Effector memory CD4-positive, alpha-beta T cell (primary cell): Measurements from ENCODE around the gene ANTKMT.
A peak's percentile ranks its signal among the peaks of the same experiment; 100 is the strongest.

Experiments used
- DNase-seq, 3 donors: peaks; one replicate each; pipeline ENCODE4 v3.0.0-alpha.2; 2020
- H3K27ac ChIP-seq: 2 replicates; pipeline ENCODE4 v1.7.0; 2013; ENCODE audit warnings: mild to moderate bottlenecking, low read length, moderate library complexity; ENCODE audit not compliant: insufficient read depth, poor library complexity, severe bottlenecking
- H3K27me3 ChIP-seq: replicated peaks from 2 replicates; pipeline ENCODE4 v1.7.0; 2013; ENCODE audit warnings: mild to moderate bottlenecking, low read length; ENCODE audit not compliant: insufficient read depth, control insufficient read depth, poor library complexity, severe bottlenecking
- H3K36me3 ChIP-seq: 2 replicates; pipeline ENCODE4 v1.7.0; 2013; ENCODE audit warnings: mild to moderate bottlenecking, low read length, moderate library complexity; ENCODE audit not compliant: control insufficient read depth, insufficient read depth
- H3K4me1 ChIP-seq: 2 replicates; pipeline ENCODE4 v1.7.0; 2013; ENCODE audit warnings: low read length, mild to moderate bottlenecking; ENCODE audit not compliant: control insufficient read depth, insufficient read depth, poor library complexity, severe bottlenecking
- H3K4me3 ChIP-seq: 2 replicates; pipeline ENCODE4 v1.7.0; 2013; ENCODE audit warnings: low read length, low read depth, mild to moderate bottlenecking; ENCODE audit not compliant: insufficient read depth, poor library complexity, severe bottlenecking
- H3K9me3 ChIP-seq: 2 replicates; pipeline ENCODE4 v1.7.0; 2013; ENCODE audit warnings: mild to moderate bottlenecking, low read length, moderate library complexity; ENCODE audit not compliant: control insufficient read depth
- total RNA-seq, 3 donors: gene quantifications; one replicate each; lab custom pipeline; 2026; lab: John Stamatoyannopoulos, UW

The ANTKMT gene, protein sequence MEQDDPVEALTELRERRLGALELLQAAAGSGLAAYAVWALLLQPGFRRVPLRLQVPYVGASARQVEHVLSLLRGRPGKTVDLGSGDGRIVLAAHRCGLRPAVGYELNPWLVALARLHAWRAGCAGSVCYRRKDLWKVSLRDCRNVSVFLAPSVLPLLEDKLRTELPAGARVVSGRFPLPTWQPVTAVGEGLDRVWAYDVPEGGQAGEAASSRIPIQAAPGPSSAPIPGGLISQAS
- 6.6 to 9.3 (median 7.9) reads per million in 3 donors for total RNA-seq

DNA sequence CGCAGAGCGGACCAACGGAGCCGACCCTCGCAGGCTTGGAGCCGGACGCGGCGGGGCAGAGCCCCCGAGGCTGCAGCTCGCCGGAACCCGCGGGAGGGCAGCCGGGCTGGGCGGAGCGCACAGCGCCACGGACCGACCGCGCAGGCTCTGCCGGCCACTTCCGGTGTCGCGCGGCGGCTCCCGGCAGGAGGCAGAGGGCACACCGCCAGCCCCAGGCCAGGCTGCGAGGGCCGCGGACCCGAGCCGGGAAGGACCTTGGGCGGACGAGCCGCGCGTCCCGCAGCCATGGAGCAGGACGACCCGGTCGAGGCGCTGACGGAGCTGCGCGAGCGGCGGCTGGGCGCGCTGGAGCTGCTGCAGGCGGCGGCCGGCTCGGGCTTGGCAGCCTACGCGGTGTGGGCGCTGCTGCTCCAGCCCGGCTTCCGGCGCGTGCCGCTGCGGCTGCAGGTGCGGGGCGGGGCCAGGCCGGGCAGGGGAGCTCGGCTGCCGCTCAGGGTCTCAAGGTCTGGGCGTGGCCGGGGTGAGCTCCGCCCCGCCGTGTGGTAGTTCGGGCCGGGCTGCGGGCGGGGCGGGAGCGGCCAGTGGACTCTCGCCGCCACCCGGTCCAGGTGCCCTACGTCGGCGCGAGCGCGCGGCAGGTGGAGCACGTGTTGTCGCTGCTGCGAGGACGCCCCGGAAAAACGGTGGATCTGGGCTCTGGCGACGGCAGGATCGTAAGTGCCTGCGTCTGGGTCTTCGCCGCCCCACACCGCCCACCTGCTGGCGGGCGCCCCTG lies at the start of gene ANTKMT:
ANTKMT (plus strand) TSS at position 157 of the 775 bp plus-strand sequence; CDS start at position 286, 129 bp downstream.
- peak within 1 kb of the TSS; percentile 56 for H3K4me3 ChIP-seq
- no peaks in the 10 kb centered on the region for H3K27me3 ChIP-seq
- no peaks in the 10 kb centered on the region for H3K36me3 ChIP-seq
- no peaks in the 10 kb centered on the region for H3K9me3 ChIP-seq
- peaks cover 22% of the 10 kb centered on the region for H3K4me1 ChIP-seq
- peak within 1 kb of the TSS; percentile 51 for H3K27ac ChIP-seq
- DNase-seq: peak; percentile 56 to 67 (median 58)

DNA sequence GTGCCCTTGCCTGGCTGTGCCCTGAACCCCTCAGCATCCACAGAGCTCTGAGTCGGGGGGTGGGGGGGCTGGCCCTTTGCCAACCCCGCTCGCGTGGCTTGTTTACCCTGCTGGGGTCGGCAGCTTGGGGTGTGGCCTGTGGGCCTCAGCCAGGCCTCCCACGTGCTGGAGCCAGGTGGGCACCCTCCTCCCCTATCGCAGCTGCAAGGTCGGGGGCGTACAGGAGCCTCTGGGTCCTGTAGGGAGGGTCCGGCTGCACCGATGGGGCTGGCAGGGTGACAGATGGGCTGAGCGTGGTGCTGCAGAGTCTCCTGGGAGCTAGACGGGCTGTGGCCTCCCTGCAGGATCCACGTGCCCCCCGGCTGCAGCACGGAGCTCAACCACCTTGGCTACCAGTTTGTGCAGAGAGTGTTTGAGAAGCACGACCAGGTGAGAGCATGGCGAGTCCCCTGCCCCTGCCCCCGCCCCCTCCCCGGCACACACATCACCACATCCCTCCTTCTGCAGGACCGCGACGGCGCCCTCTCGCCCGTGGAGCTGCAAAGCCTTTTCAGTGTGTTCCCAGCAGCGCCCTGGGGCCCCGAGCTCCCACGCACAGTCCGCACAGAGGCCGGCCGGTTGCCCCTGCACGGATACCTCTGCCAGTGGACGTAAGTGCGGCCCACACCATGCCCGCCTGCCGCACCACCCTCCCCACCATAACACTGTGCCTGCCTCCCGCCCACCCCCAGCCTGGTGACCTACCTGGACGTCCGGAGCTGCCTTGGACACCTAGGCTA lies 49.4 kb upstream of the ANTKMT start:
- Histone ChIP-seq H3K27me3 (no peaks in the 10 kb centered on the region), H3K36me3 (peaks cover 48% of the 10 kb centered on the region), H3K4me3 (no peak overlapping the region), H3K27ac (no peak overlapping the region), H3K4me1 (peaks cover 29% of the 10 kb centered on the region), H3K9me3 (no peaks in the 10 kb centered on the region)
- DNase-seq: no peak

DNA sequence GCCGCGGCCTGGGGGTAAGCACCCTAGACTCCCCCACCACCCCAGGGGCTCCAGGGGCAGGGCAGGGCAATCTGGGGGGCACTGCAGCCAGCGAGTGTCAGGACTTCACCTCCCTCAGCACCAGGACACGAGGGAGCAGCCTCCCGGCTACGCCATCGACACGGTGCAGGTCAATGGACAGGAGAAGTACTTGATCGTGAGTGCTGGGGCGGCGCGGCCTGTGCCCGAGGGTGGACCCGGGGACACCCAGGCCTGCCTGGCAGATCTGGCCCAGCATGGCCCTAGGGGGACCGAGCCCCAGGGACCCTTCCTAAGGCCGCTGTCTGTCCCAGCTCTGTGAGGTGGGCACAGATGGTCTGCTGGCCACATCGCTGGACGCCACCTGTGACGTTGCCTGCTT lies 48.6 kb upstream of the ANTKMT start:
- Histone ChIP-seq H3K9me3 (no peaks in the 10 kb centered on the region), H3K27ac (no peak overlapping the region), H3K4me1 (peaks cover 29% of the 10 kb centered on the region), H3K36me3 (peaks cover 48% of the 10 kb centered on the region), H3K27me3 (no peaks in the 10 kb centered on the region), H3K4me3 (no peak overlapping the region)
- DNase-seq: no peak

DNA sequence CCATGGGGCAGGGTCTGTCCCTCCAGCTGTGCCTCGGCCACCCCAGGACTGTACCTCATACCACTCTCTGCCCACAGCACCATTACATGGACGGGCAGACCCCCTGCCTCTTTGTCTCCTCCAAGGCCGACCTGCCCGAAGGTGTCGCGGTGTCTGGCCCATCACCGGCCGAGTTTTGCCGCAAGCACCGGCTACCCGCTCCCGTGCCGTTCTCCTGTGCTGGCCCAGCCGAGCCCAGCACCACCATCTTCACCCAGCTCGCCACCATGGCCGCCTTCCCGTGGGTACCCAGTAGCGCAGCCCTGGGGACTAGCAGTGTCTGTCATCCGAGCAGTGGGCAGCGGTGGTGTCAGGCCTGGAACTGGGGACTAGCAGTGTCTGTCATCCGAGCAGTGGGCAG lies 48.1 kb upstream of the ANTKMT start:
- Histone ChIP-seq H3K27me3 (no peaks in the 10 kb centered on the region), H3K4me1 (peaks cover 25% of the 10 kb centered on the region), H3K27ac (no peak overlapping the region), H3K9me3 (no peaks in the 10 kb centered on the region), H3K36me3 (peaks cover 48% of the 10 kb centered on the region), H3K4me3 (no peak overlapping the region)
- no peak for DNase-seq

DNA sequence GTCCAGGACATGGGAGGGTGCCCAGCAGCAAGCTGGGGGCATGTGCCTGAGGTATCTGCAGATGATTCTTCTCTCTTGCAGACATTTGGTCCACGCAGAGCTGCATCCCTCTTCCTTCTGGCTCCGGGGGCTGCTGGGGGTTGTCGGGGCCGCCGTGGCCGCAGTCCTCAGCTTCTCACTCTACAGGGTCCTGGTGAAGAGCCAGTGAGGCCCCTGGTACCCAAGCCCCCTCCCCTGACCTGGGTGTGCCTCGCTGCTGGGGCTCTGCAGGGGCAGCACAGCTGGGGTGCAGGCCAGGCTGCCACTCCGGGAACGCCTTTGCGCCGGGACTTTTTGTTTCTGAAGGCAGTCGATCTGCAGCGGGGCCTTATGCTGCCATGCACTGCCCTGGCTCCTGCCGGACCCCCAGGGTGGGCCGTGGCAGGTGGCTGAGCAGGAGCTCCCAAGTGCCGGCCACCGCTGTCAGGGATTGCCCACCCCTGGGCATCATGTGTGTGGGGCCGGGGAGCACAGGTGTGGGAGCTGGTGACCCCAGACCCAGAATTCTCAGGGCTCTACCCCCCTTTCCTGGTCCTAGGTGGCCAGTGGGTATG lies 47.5 kb upstream of the ANTKMT start:
- Histone ChIP-seq H3K27ac (no peak overlapping the region), H3K36me3 (peaks cover 48% of the 10 kb centered on the region), H3K4me1 (peaks cover 21% of the 10 kb centered on the region), H3K4me3 (no peak overlapping the region), H3K27me3 (no peaks in the 10 kb centered on the region), H3K9me3 (no peaks in the 10 kb centered on the region)
- DNase-seq: no peak

DNA sequence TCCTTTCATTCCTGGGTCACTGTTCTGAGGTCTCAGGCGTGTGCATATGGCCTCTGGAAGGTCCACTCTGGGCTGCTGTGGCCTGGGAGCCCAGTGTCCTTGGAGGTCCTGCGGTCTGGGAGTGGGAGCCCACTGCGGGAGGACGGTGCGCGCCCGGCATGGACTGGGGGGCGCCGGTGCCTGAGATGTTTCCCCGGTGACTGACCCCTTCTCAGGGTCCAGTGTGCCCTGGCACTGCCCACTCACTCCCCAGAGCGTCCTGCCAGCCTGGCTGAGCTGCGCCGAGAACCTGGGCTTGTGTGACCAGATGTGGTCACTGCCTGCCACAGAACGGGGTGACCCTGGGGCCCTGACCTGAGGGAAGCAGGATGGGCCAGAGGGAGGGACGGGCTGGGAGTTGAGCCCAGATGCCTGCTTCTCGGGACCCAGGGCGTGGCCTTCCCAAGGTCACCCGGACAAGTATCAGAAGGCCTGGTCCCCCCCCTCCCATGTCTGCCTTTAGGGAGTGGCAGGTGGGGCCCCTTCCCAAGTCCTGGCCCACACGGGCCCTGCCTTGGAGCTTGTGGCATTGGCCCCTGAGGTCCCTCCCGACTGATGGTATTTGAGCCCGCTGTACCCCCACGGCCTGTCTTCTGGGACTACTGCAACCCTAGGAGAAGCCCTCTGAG lies 46.6 kb upstream of the ANTKMT start:
- Histone ChIP-seq H3K4me3 (no peak overlapping the region), H3K27me3 (no peaks in the 10 kb centered on the region), H3K36me3 (peaks cover 45% of the 10 kb centered on the region), H3K4me1 (peaks cover 24% of the 10 kb centered on the region), H3K27ac (no peak overlapping the region), H3K9me3 (no peaks in the 10 kb centered on the region)
- no peak for DNase-seq

DNA sequence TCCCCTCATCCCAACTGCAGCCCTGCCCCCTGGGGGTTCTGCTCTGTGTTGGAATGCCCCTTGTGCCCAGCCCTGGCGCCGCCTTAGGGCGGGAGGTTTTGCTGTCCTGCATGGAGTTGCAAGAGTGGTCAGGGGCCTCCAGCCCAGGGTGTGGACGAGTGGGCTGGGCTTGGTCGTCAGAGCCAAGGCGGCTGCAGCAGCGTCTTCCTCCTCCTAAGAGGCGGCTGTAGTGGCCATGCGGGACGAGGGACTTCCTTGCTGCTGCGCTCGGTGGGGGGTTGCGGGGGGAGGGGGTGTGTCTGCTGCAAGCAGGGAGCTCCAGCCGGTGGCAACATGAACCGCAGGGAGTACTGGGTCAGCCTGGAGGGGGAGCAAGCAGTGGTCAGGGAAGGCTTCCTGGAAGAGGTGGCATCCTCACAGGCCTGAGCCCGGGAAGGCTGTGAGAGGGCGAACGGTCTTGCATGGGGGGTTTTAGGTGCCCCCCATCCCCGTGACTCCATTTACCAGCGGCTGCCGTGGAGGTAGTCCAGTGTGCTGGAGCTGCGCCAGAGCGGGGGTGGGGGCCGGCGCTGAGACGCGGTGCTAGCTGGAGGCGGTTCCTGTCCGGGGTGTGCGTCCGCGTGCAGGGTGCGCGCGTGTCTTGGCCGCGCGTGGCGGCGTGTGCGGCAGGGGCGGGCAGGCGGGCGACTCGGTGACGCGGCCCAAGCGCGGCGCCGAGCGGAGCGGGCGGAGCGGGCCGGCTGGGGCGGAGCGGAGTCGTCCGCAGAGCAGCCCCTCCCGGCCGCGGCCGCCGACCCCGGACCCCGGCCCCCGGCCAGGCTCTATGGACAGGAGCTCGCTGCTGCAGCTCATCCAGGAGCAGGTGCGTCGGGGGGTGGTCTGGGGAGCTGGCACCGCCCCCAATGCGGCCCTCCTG lies 45.7 kb upstream of the ANTKMT start, which contains the start of gene RHBDL1:
RHBDL1 (plus strand) TSS at position 704 of the 916 bp plus-strand sequence; CDS start at position 824, 120 bp downstream.
- H3K36me3 ChIP-seq: peaks cover 37% of the 10 kb centered on the region

DNA sequence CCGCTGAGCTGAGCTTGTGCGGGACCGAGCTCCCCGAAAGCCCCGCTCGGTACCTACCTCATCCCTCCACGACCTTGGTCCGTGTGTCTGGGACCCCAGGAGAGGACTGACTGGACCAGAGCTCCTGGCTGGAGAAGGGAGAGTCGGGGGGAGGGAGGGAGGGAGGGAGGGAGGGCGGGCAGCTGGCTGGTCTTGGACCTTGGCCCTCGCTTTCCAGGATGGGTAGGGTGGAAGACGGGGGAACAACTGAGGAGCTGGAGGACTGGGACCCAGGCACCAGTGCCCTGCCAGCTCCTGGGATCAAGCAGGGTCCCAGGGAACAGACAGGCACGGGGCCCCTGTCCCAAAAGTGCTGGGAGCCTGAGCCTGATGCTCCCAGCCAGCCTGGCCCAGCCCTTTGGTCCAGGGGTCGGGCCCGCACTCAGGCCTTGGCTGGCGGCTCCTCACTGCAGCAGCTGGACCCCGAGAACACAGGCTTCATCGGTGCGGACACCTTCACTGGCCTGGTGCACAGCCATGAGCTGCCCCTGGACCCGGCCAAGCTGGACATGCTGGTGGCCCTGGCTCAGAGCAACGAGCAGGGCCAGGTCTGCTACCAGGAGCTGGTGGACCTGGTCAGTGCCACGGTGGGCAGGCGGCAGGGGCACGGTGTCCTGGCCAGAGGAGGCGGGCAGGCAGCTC lies 44.9 kb upstream of the ANTKMT start:
- Histone ChIP-seq H3K36me3 (peaks cover 29% of the 10 kb centered on the region), H3K4me3 (no peak overlapping the region), H3K4me1 (peaks cover 31% of the 10 kb centered on the region), H3K9me3 (no peaks in the 10 kb centered on the region), H3K27me3 (no peaks in the 10 kb centered on the region), H3K27ac (no peak overlapping the region)
- no peak for DNase-seq

More for the DNA sequence above, 45.7 kb upstream of the ANTKMT start, which contains the start of gene RHBDL1:
- Histone ChIP-seq H3K27ac (no peak within 1 kb of the TSS), H3K9me3 (no peaks in the 10 kb centered on the region), H3K4me1 (peaks cover 27% of the 10 kb centered on the region), H3K27me3 (no peaks in the 10 kb centered on the region), H3K4me3 (no peak within 1 kb of the TSS)
- DNase-seq: no peak
